HG03442 (cell line): Measurements from ENCODE around the gene SHMT1.
"Not testable (repeated sequence)": the region's sequence is repeated elsewhere in the genome, so short reads cannot be mapped to it uniquely, and the experiment has no call there.

ENCODE experiments used
- ATAC-seq: cut with Tn5 transposase; IDR thresholded peaks from one replicate; pipeline ENCODE4 v1.9.1; 2021; ENCODE audit warnings: mild to moderate bottlenecking, moderate library complexity; ENCODE audit not compliant: unreplicated experiment

Gene SHMT1

DNA sequence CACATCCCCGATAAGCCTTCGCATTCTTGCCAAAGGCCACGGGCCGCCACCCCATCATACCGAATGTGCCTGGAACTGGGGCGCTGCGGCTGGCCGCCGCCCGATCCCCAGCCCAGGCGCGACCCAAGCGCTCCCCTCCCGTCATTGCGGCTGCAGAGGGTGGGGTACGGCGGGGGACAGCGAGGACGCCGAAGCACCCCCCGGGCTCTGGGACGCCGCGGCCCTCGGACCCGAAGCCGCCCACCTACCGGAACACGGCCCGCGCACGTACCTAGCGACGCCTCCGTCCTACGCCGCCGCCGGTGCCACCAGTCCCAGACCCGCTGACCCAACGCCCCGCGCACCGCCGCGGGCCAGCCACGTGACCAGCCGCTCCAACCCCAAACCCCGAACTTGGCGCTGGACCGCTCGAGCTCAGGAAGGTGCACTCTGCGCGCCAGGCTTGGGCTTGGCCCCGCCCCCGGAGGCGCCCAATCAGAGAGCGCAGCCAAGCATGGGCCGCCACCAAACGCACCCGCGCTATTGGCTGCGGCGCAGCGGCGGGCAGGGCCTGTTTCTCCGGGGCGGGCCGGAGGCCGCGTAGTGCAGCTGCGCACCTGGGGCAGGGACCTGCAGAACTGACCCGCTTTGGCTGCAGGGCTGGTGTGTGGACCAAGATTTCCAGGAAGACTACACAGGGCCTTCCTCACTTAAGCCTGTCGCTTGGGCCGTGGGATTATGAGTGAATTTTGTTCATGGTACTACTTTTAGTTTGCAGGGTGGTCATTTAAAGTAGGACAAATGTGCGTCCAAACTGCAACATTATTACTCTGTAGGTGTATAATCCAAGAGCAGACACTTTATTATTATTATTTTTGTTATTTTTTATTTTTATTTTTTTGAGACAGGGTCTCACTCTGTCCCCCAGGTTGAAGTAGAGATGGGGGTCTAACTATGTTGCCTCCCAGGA lies at the start of gene SHMT1:
SHMT1 (minus strand) TSS at position 450 of the 949 bp plus-strand sequence. CDS start 7,569 bp downstream, outside the sequence.
- peak; percentile 96 for ATAC-seq

DNA sequence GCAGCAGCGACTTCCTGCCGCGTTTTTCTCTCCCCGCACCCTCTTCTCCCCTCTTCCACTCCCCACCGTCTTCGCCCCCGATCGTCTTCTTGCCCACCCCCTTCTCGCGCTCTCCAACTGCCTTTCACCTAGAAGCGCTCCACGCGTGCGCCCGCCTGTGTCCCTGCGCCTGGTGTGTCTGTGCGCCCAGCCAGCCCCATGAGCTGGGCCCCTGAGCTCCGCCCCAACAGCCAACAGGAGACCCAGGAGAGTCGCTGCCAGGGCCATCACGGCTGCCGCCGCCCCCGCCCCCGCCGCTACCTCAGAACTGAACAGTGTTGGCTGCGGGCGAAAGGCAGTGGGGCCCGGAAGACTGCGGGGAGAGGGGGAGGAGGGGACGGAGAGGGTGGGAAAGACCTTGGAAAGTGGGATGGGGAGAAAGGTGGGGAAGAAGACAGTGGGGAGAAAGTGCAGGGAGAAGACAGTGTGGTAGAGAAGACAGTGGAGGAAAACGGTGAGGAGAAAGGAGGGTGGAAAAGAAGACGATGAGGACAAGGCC lies 48.7 kb upstream of the SHMT1 start:
- peak; percentile 75 for ATAC-seq

DNA sequence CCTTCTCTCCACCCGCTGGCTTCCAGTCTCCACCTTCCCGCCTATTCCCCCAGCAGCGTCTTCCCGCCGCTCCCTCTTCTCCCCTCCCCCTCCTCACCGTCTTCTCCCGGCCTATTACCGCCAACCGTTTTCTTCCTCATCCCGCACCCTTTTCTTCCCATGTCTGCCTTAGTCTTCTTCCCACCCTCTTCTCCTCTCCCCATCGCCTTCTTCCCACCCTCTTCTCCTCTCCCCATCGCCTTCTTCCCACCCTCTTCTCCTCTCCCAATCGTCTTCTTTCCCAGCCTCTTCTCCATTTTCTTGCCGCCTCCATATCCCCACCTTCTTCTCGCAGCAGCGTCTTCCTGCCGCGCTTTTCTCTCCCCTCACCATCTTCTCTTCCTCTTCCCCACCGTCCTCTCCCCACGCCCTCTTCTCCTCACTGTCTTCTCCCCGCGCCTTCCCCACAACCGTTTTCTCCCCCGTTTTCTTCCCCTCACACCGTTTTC lies 48.1 kb upstream of the SHMT1 start:
- ATAC-seq = not testable (repeated sequence)

DNA sequence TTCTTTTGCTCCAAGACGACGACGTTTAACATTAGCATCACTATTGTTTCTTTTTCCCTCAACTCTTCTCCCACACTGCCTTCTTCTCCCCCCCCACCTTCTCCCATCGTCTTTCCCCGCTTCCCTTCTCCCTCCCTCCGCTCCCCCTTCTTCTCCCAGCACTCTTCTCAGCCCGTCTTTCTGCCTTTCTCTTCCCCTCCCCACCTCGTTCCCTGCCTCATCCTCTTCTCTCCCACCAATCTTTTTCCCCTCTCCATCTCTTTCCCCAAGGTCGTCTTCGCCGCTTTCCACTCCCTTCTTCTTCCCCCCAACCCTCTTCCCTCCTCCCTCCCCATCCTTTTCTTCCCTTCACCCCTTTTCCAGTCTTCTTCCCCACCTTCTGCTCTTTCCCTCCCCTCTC lies 47.4 kb upstream of the SHMT1 start:
- ATAC-seq = not testable (repeated sequence)

DNA sequence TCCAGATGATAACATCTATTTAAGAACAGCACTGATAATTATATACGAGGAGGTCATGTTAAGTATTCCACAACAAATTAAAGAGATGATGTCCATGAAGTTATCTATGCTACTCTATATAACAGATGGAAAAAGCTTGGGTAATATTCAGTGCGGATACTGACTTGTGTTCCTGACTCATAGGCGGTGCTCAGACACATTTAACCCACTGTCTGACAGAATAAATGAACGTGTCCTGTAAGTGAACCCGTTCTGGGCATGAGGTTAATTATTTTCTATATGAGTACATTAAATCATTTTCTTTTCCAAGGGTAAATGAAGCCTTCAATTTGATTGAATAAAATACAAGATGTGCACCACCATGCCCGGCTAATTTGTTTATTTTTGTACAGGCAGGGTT lies 46.0 kb upstream of the SHMT1 start:
- not testable (repeated sequence) for ATAC-seq

DNA sequence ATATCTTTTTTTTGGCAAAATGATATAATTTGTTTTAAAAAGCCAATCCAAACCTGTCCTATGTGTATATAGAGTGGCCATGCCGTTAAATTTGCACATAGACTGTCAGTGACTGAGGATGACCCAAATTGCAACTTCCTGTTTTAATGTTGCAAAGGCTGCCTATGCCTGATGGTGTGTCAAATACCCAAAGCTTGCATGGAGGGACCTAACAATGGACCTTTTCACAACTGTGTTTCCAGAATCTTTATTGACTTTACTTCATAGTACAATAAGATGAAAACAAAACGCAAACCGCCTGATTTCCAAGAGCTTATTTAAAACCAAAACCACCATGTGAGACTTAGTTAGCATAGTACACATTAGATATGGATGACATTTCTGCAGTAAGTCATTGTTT lies 45.6 kb upstream of the SHMT1 start:
- ATAC-seq = not testable (repeated sequence)

DNA sequence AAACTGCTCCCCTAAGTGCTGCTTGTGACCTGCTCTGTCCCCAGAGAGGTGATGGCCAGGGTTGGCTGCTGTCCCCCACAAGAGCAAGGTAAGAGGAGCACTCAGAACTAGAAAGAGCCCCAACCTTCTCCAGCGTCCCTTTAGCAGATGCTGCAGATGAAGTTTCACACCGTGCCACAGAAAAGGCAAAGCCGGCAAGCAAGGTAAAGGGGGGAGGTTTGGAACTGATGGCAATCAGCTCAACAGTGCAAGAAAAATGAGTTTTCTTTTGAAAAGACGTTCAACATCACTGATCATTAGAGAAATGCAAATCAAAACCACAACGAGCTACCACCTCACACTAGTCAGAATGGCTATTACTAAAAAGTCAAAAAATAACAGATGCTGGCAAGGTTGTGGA lies 40.3 kb upstream of the SHMT1 start:
- peak; percentile 81 for ATAC-seq

DNA sequence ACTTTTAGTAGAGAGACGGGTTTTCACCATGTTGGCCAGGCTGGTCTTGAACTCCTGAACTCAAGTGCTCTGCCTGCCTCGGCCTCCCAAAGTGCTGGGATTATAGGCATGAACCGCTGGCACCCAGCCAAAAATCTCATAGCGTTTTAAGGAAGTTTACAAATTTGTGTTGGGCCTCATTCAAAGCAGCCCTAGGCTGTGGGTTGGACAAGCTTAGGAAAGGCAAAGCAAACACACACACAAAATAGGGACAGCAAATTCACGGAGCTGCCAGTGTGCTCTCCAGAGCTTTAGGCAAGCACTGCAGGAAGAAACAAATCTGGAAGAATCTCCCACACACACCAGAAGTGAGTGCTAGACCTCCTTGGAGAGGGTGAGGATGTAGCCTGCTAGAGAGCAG lies 39.8 kb upstream of the SHMT1 start:
- not testable (repeated sequence) for ATAC-seq

DNA sequence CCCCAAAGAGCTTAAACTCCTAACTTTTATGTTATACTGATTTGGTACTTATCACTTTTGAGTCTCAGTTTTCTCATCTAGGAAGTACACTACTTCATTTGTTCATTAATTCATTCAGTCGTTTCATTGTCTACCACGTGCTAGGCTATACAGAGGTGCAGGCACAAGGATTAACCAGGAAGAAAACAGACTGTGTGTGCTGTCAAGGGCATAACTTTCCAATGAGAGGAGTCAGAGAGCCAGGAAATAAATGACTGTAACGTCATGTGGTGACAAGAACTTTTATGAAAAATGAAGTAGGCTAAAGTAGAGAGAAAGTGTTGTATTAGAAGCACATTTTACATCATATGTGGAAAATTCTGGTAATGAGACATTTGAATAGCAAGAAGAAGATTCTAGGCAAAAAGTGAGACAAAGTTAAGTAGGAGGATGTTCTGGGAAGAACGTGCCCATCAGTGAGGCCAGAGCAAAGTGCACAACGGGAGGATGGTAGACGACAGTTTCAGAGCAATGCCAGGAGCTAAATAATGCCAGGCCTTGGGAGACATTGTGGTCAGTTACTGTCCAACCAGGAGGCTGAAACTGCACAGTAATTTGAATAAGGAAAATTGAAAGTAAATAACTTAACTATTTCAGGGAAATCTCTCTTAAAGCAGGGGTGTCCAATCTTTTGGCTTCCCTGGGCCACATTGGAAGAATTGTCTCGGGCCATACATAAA lies 38.7 kb upstream of the SHMT1 start:
- not testable (repeated sequence) for ATAC-seq

DNA sequence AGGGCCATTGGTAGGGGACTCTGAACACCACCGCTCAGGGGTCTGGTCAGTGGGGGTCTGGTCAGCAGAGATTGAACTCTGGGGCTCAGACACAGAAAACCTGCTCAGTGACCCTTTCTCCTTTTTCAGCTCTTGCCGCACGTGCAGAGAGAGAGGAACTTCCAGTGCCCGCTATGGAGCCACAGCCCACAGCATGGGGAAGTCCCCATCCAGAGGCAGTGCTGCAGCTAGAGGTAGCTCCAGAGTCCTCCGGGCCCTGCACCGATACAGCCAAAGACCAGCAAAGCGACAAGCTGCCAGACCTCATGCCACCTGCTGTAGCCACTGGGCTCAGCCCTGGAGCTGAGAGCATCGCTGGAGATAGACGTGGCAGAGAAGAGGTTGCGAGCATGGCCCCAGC lies 25.4 kb upstream of the SHMT1 start:
- not testable (repeated sequence) for ATAC-seq

DNA sequence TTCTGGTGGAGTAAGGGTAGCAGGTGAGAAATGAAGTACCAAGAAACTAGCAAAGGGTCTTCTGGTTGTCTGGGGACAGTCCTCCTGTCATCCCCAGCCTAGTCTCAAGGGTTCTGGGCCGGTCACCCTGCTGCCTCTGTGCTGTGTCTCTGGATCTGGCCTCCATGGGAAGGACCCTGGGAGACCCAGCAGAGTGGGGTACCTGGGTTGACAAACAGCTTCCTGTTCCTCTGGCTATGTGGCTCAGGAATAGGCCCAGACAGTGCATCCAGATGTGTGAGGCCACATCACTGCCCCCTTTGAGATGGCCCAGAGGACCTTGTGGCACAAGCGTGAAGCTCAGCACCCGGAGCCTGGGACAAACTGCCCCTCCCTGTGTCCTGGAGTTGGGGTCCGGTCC lies 24.9 kb upstream of the SHMT1 start:
- ATAC-seq = not testable (repeated sequence)

DNA sequence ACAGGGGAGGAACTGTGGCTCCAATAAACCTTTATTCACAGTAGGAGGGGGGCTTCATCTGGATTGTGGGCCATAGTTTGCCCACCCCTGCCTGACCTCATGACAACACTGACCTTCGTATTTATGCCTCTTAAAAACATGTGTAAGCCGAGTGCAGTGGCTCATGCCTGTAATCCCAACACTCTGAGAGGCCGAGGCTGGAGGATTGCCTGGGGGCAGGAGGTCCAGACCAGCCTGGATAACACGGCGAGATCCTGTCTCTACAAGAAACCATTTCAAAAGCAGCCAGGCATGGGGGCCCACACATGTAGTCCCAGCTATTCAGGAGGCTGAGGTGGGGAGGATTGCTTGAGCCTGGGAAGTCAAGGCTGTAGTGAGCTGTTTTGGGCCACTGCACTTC lies 24.2 kb upstream of the SHMT1 start:
- ATAC-seq = not testable (repeated sequence)

DNA sequence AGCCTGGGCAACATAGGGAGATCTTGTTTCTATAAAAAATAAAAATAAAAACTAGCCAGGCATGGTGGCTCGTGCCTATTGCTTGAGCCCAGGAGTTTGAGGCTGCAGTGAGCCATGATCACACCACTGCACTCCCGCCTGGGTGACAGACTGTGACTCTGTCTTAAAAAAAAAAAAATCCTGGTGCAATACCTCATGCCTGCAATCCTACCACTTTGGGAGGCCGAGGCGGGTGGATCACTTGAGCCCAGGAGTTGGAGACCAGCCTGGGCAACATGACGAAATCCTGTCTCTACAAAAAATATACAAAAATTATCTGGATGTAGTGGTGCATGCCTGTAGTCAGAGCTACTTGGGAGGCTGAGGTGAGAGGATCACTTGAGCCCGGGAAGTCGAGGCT lies 20.9 kb upstream of the SHMT1 start:
- ATAC-seq = not testable (repeated sequence)

DNA sequence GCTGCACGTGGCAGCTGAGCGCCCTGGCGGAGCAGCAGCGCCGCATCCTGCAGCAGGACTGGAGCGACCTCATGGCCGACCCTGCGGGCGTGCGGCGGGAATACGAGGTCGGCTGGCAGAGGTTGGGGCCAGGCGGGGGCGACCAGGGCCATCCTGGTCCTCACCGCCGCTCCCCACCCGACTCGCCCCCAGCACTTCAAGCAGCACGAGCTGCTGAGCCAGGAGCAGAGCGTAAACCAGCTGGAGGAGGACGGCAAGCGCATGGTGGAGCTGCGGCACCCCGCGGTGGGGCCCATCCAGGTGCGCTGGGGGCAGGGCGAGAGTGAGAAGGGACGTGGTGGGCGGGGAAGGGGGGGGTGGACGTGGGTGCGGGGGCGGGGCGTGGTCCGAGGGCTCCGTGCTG lies 19.7 kb upstream of the SHMT1 start:
- not testable (repeated sequence) for ATAC-seq

DNA sequence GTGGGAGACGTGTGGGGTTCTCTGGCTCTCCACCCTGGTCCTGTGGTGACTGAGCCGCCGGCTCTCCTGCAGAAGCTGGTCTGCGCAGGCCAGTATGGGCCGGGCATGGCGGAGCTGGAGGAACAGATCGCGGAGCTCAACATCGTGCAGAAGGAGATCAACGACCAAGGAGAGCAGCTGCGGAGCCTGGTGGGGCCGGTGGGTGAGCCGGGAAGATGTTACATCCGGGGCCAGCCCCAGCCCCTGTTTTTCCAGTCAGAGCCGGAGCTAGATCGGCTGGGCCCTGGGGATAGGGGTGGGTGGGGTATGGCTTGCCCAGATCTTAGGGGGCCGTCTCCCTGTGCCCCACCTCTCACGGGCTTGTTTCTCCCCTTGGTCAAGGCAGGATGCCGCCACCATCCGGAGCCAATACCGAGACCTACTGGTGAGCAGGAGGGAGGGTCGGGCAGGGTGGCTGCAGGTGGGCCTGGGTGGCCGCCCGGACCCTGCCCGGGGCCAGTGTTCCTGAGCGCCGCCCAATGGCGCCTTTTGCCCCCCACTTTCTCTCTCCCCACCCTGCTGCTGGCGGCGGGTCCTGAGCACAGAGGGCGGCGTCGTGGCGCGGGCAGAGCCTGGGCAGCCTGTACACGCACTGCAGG lies 19.2 kb upstream of the SHMT1 start:
- no peak for ATAC-seq

DNA sequence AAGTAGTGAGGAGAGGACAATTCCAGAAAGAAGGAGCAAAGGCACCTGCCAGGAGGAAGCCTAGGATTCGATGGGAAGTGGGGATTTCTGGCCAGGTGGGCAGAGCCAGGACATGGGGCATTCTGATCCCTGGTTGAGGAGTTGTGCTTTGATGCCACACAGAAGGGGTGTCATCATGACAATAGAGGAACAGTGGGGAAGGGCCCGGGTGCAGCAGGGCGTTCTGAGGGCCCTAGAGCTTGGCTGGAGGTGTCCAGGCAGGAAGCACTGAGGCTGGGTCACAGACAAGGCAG lies 18.5 kb upstream of the SHMT1 start:
- no peak for ATAC-seq

DNA sequence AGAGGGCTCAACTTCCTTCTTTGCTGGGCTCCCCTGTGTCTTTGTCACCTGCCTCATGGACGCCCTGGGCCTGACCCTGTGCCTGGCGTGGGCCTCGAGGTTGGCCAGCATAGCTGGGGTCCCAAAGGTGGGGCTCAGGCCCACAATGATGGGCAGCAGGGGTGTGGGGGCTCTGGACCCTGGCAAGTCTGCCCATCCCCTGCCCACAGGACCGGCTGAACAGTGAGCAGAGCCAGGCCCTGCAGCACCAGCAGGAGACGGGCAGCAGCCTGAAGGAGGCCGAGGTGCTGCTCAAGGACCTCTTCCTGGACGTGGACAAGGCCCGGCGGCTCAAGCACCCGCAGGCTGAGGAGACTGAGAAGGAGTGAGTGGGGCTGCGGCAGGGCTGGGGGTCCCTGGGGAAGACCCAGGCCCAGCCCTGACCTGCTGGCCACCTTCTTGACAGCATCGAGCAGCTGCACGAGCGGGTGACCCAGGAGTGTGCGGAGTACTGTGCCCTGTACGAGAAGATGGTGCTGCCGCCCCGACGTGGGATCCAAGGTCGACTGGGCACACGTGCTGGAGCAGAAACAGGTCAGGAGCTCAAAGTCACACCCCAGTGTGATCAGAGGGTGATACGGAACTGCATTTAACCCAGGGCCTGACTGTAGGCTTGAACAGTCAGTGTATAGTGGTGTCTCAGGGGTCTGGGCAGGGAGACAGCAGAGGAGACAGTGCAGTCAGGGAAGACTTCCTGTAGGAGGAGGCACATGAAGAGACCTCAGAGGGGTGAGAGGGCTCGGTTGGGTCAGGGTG lies 18.0 kb upstream of the SHMT1 start:
- no peak for ATAC-seq

DNA sequence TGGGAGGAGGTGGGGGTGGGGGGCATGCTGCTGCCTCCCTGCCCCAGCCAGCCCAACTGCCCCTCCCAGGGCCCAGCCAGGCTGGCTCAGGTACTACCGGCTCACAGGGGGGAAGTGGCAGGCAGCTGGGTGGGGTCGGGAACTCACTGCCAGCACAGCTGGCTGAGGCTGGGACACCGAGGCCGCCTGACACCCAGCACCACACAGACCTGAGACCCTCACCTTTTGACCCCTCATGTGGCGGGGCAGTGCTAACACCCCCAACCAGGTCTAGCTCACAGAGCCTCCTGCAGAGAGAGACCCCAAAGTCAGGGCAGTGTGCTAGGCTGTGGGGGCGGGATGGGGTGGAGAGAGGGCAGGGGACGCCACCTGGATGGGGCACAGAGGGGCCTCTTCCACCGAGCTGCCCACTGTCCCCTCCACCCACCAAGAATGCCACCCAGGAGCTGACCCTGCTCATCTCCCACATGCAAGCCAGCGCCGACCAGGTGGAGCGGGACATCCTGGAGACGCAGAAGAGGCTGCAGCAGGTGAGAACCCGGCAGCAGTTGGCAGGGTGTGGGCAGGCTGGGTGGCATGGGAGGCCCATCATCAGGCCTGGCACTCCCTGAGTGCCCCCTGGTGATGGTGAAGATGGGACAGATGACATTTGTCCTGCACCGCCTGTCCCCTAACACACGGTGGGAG lies 17.3 kb upstream of the SHMT1 start:
- no peak for ATAC-seq

DNA sequence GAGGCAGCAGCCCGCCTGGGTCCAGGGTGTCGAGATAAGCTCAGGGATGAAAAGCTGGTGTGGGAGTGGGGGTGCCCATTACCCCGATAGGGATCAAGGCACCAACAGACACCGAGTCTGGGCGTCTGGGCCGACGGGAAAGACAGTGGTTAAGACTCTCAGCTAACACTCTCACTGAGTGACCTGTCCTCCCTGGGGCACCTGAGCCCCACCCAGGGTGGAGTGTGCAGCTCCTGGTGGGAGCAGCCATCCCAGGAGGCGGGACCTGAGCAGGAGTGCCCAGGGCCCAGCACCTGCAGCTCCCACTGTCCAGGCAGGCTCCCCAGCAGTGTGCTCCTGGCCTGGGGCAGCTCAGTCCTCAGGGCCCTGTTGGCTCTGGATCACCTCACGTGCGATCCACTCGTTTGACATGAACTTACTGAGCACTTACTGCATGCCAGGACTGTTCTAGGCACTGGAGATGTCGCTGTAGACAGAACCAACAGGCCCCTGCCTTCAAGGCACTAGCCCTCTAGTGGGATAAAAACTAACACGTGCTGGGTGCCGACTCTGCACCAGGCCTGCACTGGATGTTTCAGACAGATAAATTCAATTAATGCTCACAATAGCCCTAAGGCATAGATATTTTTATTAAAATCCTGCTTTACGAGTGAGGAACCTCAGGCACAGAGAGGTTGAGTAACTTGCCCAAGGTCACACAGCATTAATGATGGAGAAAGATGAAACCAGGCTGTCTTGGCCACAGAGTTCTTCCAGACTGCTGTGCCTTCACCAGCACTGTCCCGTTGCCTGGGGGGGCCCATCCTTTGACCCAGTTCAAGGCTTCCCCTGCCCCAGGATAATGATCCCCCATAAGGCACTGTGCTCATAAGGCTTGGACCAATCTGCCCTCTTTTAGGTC lies 16.1 kb upstream of the SHMT1 start:
- no peak for ATAC-seq
